HG03469 (cell line): ENCODE results near the gene ADGRG4.

Source experiments
- ATAC-seq: cut with Tn5 transposase; IDR thresholded peaks from one replicate; pipeline ENCODE4 v1.9.1; 2021; ENCODE audit warnings: mild to moderate bottlenecking, moderate library complexity, moderate number of reproducible peaks; ENCODE audit not compliant: unreplicated experiment

ADGRG4 gene

DNA sequence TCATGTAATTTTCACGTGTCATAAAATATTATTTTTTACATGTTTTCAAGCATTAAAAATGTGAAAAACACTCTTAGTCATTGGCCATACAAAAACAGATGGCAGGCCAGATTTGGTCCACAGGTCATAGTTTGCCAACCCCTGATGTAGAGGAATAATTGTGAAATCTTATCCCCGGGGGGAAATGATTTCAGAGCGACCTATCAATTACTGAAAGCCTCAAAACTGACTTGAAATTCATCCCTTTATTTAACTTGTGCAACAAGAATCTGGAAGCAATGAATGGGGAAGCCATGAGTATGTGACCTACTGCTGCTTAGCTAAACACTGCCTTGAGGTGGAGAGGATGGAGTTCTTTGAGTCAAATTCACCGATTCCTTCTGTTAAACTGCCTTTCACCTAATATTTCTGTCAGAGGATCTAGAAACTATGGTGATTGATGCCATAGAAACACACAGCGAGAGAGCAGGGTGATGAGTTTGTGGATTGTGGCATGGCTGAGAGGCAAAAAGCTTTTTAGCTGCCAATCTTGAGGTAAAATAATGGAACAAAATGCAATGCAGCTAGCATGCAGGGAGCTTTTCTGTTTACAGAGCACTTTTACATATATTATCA is 156.6 kb downstream of the ADGRG4 start:
- no peak for ATAC-seq

DNA sequence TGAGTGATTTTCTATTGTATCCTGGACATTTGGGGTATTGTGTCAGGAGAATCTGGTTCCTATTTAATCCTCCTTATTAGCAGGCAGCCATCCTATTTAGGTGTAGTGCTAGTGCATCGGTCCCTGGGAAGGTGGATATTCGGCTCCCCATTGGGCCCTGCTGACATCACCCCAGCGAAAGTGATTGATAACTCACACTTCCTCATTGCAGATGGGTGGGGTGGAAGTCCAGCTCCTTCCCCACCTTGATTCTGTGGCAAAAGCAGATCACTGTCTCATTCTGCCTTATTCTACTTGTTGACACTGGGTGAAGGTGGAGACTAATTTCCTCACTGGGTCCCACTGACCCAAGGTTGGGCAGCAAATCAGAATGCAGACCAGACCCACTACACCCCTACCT is 163.8 kb downstream of the ADGRG4 start:
- ATAC-seq = no peak
